HG03354 (cell line): Measurements from ENCODE around the gene CDX2.
"Not testable (repeated sequence)": the region's sequence is repeated elsewhere in the genome, so short reads cannot be mapped to it uniquely, and the experiment has no call there.

Experiments used
- ATAC-seq: cut with Tn5 transposase; IDR thresholded peaks from one replicate; pipeline ENCODE4 v1.9.1; 2021; ENCODE audit warnings: mild to moderate bottlenecking; ENCODE audit not compliant: unreplicated experiment, poor library complexity, severe bottlenecking

Gene CDX2

GRCh38 chr13:27969082-27969865 is at the start of gene CDX2:
TSS of gene CDX2 (minus strand) at chr13:27969315. CDS start at chr13:27969006, 309 bp downstream.
- ATAC-seq: no peak

- ATAC-seq: no peak
These were observed 45.2 kb upstream of the CDX2 start for GRCh38 chr13:28014301-28014700.

- no peak for ATAC-seq
These were observed 44.4 kb upstream of the CDX2 start for GRCh38 chr13:28013482-28013881.

GRCh38 chr13:28012896-28013295 is 43.8 kb upstream of the CDX2 start:
- ATAC-seq: peak; percentile 88

GRCh38 chr13:28012383-28012782 is 43.3 kb upstream of the CDX2 start:
- no peak for ATAC-seq

GRCh38 chr13:28010046-28010445 is 40.9 kb upstream of the CDX2 start:
- ATAC-seq: no peak

GRCh38 chr13:28005016-28005415 is 35.9 kb upstream of the CDX2 start:
- ATAC-seq: not testable (repeated sequence)

- ATAC-seq: no peak
These were observed 34.0 kb upstream of the CDX2 start for GRCh38 chr13:28002886-28003698.

- ATAC-seq: no peak
These were observed 32.8 kb upstream of the CDX2 start for GRCh38 chr13:28001837-28002473.

GRCh38 chr13:28001049-28001448 is 31.9 kb upstream of the CDX2 start:
- ATAC-seq: no peak

GRCh38 chr13:28000567-28000966 is 31.5 kb upstream of the CDX2 start:
- ATAC-seq: no peak

- ATAC-seq: no peak
These were observed 28.9 kb upstream of the CDX2 start for GRCh38 chr13:27997904-27998522.

- ATAC-seq: no peak
These were observed 22.8 kb upstream of the CDX2 start for GRCh38 chr13:27991881-27992280.

- ATAC-seq: no peak
These were observed 19.4 kb upstream of the CDX2 start, which contains the start of gene URAD for GRCh38 chr13:27988520-27988919. TSS of gene URAD (minus strand) at chr13:27988693. CDS start at chr13:27988637, 56 bp downstream.

- no peak for ATAC-seq
These were observed 16.5 kb upstream of the CDX2 start for GRCh38 chr13:27985600-27985999.

GRCh38 chr13:27982361-27982760 is 13.2 kb upstream of the CDX2 start:
- no peak for ATAC-seq

GRCh38 chr13:27981006-27981708 is 12.0 kb upstream of the CDX2 start:
- ATAC-seq: no peak

- ATAC-seq: no peak
These were observed 11.3 kb upstream of the CDX2 start for GRCh38 chr13:27980280-27980998.

GRCh38 chr13:27979765-27980279 is 10.7 kb upstream of the CDX2 start:
- ATAC-seq: no peak
